ENCODE results near the gene RTN3. TPM values are rescaled to one million over a fixed set of nuclear protein-coding genes. Genes with fewer than 3 reads are reported as not detected.

The RTN3 gene
- total RNA-seq, 1 experiment from 2014 or later = 95.0 TPM

DNA sequence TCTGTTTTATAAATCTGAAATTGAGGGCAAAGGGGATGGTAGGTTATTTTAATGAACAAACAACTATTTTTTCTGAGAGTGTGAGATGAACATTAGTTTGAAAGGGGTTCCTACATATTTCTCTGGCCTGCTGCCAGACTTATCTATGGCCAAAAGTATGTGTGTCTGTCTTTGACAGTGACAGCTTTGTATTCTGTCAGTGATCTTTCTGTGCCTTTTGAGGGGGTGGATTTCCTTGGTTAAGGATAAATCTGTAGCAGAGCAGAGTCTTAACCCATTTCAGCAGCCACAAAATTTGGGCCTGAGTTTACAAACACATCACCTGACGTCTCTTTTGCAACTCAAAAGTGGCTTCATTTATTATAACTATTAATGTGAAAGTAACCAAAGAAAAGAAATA is 56.4 kb downstream of the RTN3 start:
- no peak for ATAC-seq
- H3K79me2 ChIP-seq (ENCODE audit: insufficient read depth, low read length) = 0 out of 2 replicates have a peak, but pooled peaks cover 5% of the 10 kb centered on the region
- POLR2A ChIA-PET = no interaction called here

More for the DNA sequence above, 56.4 kb downstream of the RTN3 start:
- ChIA-PET RAD21 (ENCODE audit: low non-redundant PET in 1 of 2, low total read pairs in 2 of 2, uncharacterized antibody in 2 of 2, unreplicated experiment in 2 of 2) (no interaction called here), CTCF (interaction anchor here (1.1 to 1.4 kb wide), 4 partner anchors 12 to 56 kb away, joined by 3 to 6 read pairs (median 5); partner anchors contain the start of gene RTN3)
- Histone ChIP-seq H3K27ac (ENCODE audit: low read depth, low read length) (no peak overlapping the region), H3K4me1 (ENCODE audit: control insufficient read depth in 1 of 2, insufficient read depth in 2 of 2, low read length in 2 of 2) (peaks cover 0 to 6% of the 10 kb centered on the region in 2 experiments; a peak in 1 of 4 replicates), H2AFZ (ENCODE audit: low read depth, low read length, poor library complexity, severe bottlenecking) (no peak overlapping the region), H3K4me2 (ENCODE audit: low read length) (no peak overlapping the region), H3K9me2 (ENCODE audit: insufficient read depth) (no peaks in the 10 kb centered on the region), H3K9me3 (ENCODE audit: control insufficient read depth in 1 of 2, insufficient read depth in 1 of 2, low read depth in 1 of 2, low read length in 2 of 2) (no peaks in the 10 kb centered on the region), H3K36me3 (ENCODE audit: control insufficient read depth in 1 of 2, insufficient read depth in 2 of 2, low read length in 2 of 2) (no peaks in the 10 kb centered on the region), H3K27me3 (ENCODE audit: insufficient read depth, low read length) (no peaks in the 10 kb centered on the region), H3K4me3 (replicated peaks in 1 of 2; ENCODE audit: low read depth in 1 of 2, low read length in 2 of 2) (no peak overlapping the region), H3K9ac (ENCODE audit: low read length) (no peak overlapping the region), H4K20me1 (ENCODE audit: insufficient read depth) (0 out of 2 replicates have a peak, but pooled peaks cover 6% of the 10 kb centered on the region)
- intact Hi-C loops (cut with micrococcal nuclease) = loop anchor here (2.0 to 10.0 kb wide), 3 partner anchors 99 to 260 kb away; no protein-coding TSS in a partner anchor
- TF ChIP-seq TCF7L2 (IDR thresholded peaks at IDR 0.05; ENCODE audit: borderline replicate concordance, extremely low read depth, insufficient read depth, insufficient read length) (no peak), POLR2AphosphoS5 (IDR thresholded peaks at IDR 0.05; ENCODE audit: low read depth, low read length) (no peak), ZBTB33 (IDR thresholded peaks at IDR 0.05; ENCODE audit: extremely low read depth, insufficient replicate concordance, low read length) (no peak), CBX3 (IDR thresholded peaks at IDR 0.05; ENCODE audit: low read depth) (no peak), FOSL1 (IDR thresholded peaks at IDR 0.05; ENCODE audit: low read depth) (no peak), EGR1 (IDR thresholded peaks at IDR 0.05; ENCODE audit: low read depth) (no peak), JUND (IDR thresholded peaks at IDR 0.05) (no peak), CEBPB (IDR thresholded peaks at IDR 0.05; ENCODE audit: low read depth) (no peak), ZFX (IDR thresholded peaks at IDR 0.05) (no peak), YY1 (IDR thresholded peaks at IDR 0.05; ENCODE audit: extremely low read depth, insufficient replicate concordance, low read depth, low read length) (no peak), ELF1 (IDR thresholded peaks at IDR 0.05; ENCODE audit: borderline replicate concordance, low read depth) (no peak), SP1 (IDR thresholded peaks at IDR 0.05; ENCODE audit: low read depth) (no peak), RAD21 (IDR thresholded peaks at IDR 0.05; ENCODE audit: low read depth) (no peak)
- TF ChIP-seq, protein P1, sequence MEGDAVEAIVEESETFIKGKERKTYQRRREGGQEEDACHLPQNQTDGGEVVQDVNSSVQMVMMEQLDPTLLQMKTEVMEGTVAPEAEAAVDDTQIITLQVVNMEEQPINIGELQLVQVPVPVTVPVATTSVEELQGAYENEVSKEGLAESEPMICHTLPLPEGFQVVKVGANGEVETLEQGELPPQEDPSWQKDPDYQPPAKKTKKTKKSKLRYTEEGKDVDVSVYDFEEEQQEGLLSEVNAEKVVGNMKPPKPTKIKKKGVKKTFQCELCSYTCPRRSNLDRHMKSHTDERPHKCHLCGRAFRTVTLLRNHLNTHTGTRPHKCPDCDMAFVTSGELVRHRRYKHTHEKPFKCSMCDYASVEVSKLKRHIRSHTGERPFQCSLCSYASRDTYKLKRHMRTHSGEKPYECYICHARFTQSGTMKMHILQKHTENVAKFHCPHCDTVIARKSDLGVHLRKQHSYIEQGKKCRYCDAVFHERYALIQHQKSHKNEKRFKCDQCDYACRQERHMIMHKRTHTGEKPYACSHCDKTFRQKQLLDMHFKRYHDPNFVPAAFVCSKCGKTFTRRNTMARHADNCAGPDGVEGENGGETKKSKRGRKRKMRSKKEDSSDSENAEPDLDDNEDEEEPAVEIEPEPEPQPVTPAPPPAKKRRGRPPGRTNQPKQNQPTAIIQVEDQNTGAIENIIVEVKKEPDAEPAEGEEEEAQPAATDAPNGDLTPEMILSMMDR (IDR thresholded peaks at IDR 0.05 in 2 of 3, conservative IDR thresholded peaks at IDR 0.05 in 1 of 3; ENCODE audit: borderline replicate concordance in 1 of 3, insufficient read depth in 1 of 3, low read depth in 2 of 3, low read length in 2 of 3) = no peak
- TF ChIP-seq, protein P2, sequence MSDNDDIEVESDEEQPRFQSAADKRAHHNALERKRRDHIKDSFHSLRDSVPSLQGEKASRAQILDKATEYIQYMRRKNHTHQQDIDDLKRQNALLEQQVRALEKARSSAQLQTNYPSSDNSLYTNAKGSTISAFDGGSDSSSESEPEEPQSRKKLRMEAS (IDR thresholded peaks at IDR 0.05) = no peak
- BruUV-seq (replicated peaks) = no TSS peak
- DNase-seq (ENCODE audit: low read depth, low spot score) = no peak
